GM21717 (cell line): ENCODE results near the gene CTNND1.
A peak's percentile ranks its signal among the peaks of the same experiment; 100 is the strongest.

Source experiments
- ATAC-seq: cut with Tn5 transposase; IDR thresholded peaks from one replicate; pipeline ENCODE4 v1.9.1; 2021; ENCODE audit warnings: mild to moderate bottlenecking, moderate library complexity; ENCODE audit not compliant: unreplicated experiment

The CTNND1 gene

GRCh38 chr11:57758174-57758573 is 3.4 kb upstream of the CTNND1 start:
- ATAC-seq = no peak

GRCh38 chr11:57762235-57762861 is 746 bp downstream of the CTNND1 start:
- ATAC-seq = no peak

GRCh38 chr11:57763568-57763967 is 2.0 kb downstream of the CTNND1 start:
- no peak for ATAC-seq

GRCh38 chr11:57764021-57764420 is 2.4 kb downstream of the CTNND1 start:
- no peak for ATAC-seq

- no peak for ATAC-seq
Measured at GRCh38 chr11:57764566-57764965, 3.0 kb downstream of the CTNND1 start.

GRCh38 chr11:57764972-57765371 is 3.4 kb downstream of the CTNND1 start:
- ATAC-seq = no peak

GRCh38 chr11:57770793-57771192 is 9.2 kb downstream of the CTNND1 start:
- ATAC-seq = no peak

- no peak for ATAC-seq
Measured at GRCh38 chr11:57771365-57771764, 9.8 kb downstream of the CTNND1 start.

GRCh38 chr11:57772562-57772961 is 11.0 kb downstream of the CTNND1 start:
- ATAC-seq = no peak

- no peak for ATAC-seq
Measured at GRCh38 chr11:57773026-57773598, 11.5 kb downstream of the CTNND1 start.

GRCh38 chr11:57775491-57775890 is 13.9 kb downstream of the CTNND1 start:
- no peak for ATAC-seq

- no peak for ATAC-seq
Measured at GRCh38 chr11:57776031-57776521, 14.5 kb downstream of the CTNND1 start.

- ATAC-seq = no peak
Measured at GRCh38 chr11:57776577-57777210, 15.1 kb downstream of the CTNND1 start.

GRCh38 chr11:57777969-57778317 is 16.3 kb downstream of the CTNND1 start:
- no peak for ATAC-seq

GRCh38 chr11:57778318-57779037 is 16.9 kb downstream of the CTNND1 start:
- no peak for ATAC-seq

- no peak for ATAC-seq
Measured at GRCh38 chr11:57779276-57779675, 17.7 kb downstream of the CTNND1 start.

GRCh38 chr11:57781529-57781943 is 19.9 kb downstream of the CTNND1 start:
- no peak for ATAC-seq

GRCh38 chr11:57785072-57785471 is 23.5 kb downstream of the CTNND1 start:
- peak; percentile 46 for ATAC-seq

GRCh38 chr11:57786436-57786835 is 24.8 kb downstream of the CTNND1 start:
- ATAC-seq = no peak

- no peak for ATAC-seq
Measured at GRCh38 chr11:57787006-57787604, 25.5 kb downstream of the CTNND1 start.
